GM19397 (cell line): Measurements from ENCODE around the gene COL4A5.
"Not testable (repeated sequence)": the region's sequence is repeated elsewhere in the genome, so short reads cannot be mapped to it uniquely, and the experiment has no call there.

ENCODE experiments used
- ATAC-seq: cut with Tn5 transposase; IDR thresholded peaks from one replicate; pipeline ENCODE4 v1.9.1; 2021; ENCODE audit warnings: mild to moderate bottlenecking, moderate library complexity; ENCODE audit not compliant: unreplicated experiment

The COL4A5 gene

GRCh38 chrX:108439426-108439942, at the start of gene COL4A5:
Gene COL4A5 (plus strand): TSS chrX:108439838. CDS start chrX:108440126, 288 bp downstream.
- no peak for ATAC-seq

GRCh38 chrX:108390976-108391717, 48.5 kb upstream of the COL4A5 start:
- ATAC-seq: not testable (repeated sequence)

- ATAC-seq: no peak
Observed at GRCh38 chrX:108396188-108396891, 43.3 kb upstream of the COL4A5 start.

- ATAC-seq: no peak
Observed at GRCh38 chrX:108396986-108397385, 42.7 kb upstream of the COL4A5 start.

GRCh38 chrX:108397627-108398391, 41.8 kb upstream of the COL4A5 start:
- no peak for ATAC-seq

- ATAC-seq: no peak
Observed at GRCh38 chrX:108399418-108400165, 40.0 kb upstream of the COL4A5 start.

- no peak for ATAC-seq
Observed at GRCh38 chrX:108412783-108413182, 26.9 kb upstream of the COL4A5 start.

GRCh38 chrX:108415146-108415545, 24.5 kb upstream of the COL4A5 start:
- no peak for ATAC-seq

- ATAC-seq: no peak
Observed at GRCh38 chrX:108415891-108416290, 23.7 kb upstream of the COL4A5 start.

GRCh38 chrX:108417257-108417656, 22.4 kb upstream of the COL4A5 start:
- no peak for ATAC-seq

- ATAC-seq: no peak
Observed at GRCh38 chrX:108419401-108419800, 20.2 kb upstream of the COL4A5 start.

GRCh38 chrX:108420481-108420880, 19.2 kb upstream of the COL4A5 start:
- no peak for ATAC-seq

GRCh38 chrX:108426262-108426661, 13.4 kb upstream of the COL4A5 start:
- no peak for ATAC-seq

GRCh38 chrX:108435261-108435660, 4.4 kb upstream of the COL4A5 start:
- no peak for ATAC-seq

GRCh38 chrX:108437349-108438109, 2.1 kb upstream of the COL4A5 start:
- ATAC-seq: no peak

- no peak for ATAC-seq
Observed at GRCh38 chrX:108438110-108438623, 1.5 kb upstream of the COL4A5 start, which contains the start of gene COL4A6. Gene COL4A6 (minus strand): TSS chrX:108438422. CDS start chrX:108438196, 226 bp downstream.

- ATAC-seq: no peak
Observed at GRCh38 chrX:108439961-108440696, 491 bp downstream of the COL4A5 start.

GRCh38 chrX:108442901-108443464, 3.3 kb downstream of the COL4A5 start:
- no peak for ATAC-seq

- ATAC-seq: no peak
Observed at GRCh38 chrX:108447303-108447702, 7.7 kb downstream of the COL4A5 start.
